Stimulated activated naive CD8-positive, alpha-beta T cell treated with anti-CD3 and anti-CD28 coated beads, Interleukin-15, Interleukin-2, amounts not matched to agents 100 U/mL and 50 U/mL, for 24 hours (primary cell): ENCODE measurements around the gene IGDCC3.
A peak's percentile ranks its signal among the peaks of the same experiment; 100 is the strongest.

ENCODE experiments used
- ATAC-seq: fragments of 150-1000 bp; cut with Tn5 transposase; one replicate; pipeline ENCODE4 v1.10.0; 2021
- DNase-seq: peaks from one replicate; pipeline ENCODE4 v3.0.0; 2021

The IGDCC3 gene

GRCh38 chr15:65326818-65327217 is 51.0 kb downstream of the IGDCC3 start:
- DNase-seq (no peak), ATAC-seq (no peak)

GRCh38 chr15:65326117-65326526 is 51.7 kb downstream of the IGDCC3 start:
- DNase-seq = no peak
- no peak for ATAC-seq

GRCh38 chr15:65323071-65323511 is 54.7 kb downstream of the IGDCC3 start:
- ATAC-seq (no peak), DNase-seq (no peak)

- ATAC-seq = peak; percentile 97
- DNase-seq = peak; percentile 79
Observed at GRCh38 chr15:65318870-65319356, 58.9 kb downstream of the IGDCC3 start.

GRCh38 chr15:65312400-65312916 is 65.3 kb downstream of the IGDCC3 start:
- DNase-seq (no peak), ATAC-seq (no peak)

- DNase-seq (no peak), ATAC-seq (no peak)
Observed at GRCh38 chr15:65311760-65312159, 66.0 kb downstream of the IGDCC3 start.

- ATAC-seq = no peak
- DNase-seq = no peak
Observed at GRCh38 chr15:65310431-65311137, 67.2 kb downstream of the IGDCC3 start.

GRCh38 chr15:65309882-65310418 is 67.9 kb downstream of the IGDCC3 start:
- DNase-seq (no peak), ATAC-seq (no peak)

GRCh38 chr15:65307978-65308377 is 69.8 kb downstream of the IGDCC3 start:
- no peak for ATAC-seq
- DNase-seq = no peak

- ATAC-seq (no peak), DNase-seq (no peak)
Observed at GRCh38 chr15:65306551-65306950, 71.3 kb downstream of the IGDCC3 start.

GRCh38 chr15:65305776-65306175 is 72.0 kb downstream of the IGDCC3 start:
- ATAC-seq = no peak
- no peak for DNase-seq

- DNase-seq = no peak
- peak; percentile 55 for ATAC-seq
Observed at GRCh38 chr15:65305150-65305758, 72.5 kb downstream of the IGDCC3 start.

GRCh38 chr15:65304381-65305149 is 73.2 kb downstream of the IGDCC3 start, which contains the start of gene RNU5B-1:
RNU5B-1 (plus strand) TSS chr15:65304677.
- peak; percentile 82 for ATAC-seq

GRCh38 chr15:65303687-65304380 is 74.0 kb downstream of the IGDCC3 start:
- ATAC-seq (no peak), DNase-seq (no peak)

More at GRCh38 chr15:65304381-65305149, 73.2 kb downstream of the IGDCC3 start, which contains the start of gene RNU5B-1:
- DNase-seq = peak; percentile 84

GRCh38 chr15:65302061-65302460 is 75.7 kb downstream of the IGDCC3 start:
- no peak for ATAC-seq

GRCh38 chr15:65300924-65301441 is 76.8 kb downstream of the IGDCC3 start:
- DNase-seq (no peak), ATAC-seq (no peak)

More at GRCh38 chr15:65302061-65302460, 75.7 kb downstream of the IGDCC3 start:
- DNase-seq = no peak

GRCh38 chr15:65298731-65299130 is 79.1 kb downstream of the IGDCC3 start:
- DNase-seq (no peak), ATAC-seq (no peak)

GRCh38 chr15:65292938-65293518 is 84.8 kb downstream of the IGDCC3 start:
- no peak for ATAC-seq
- no peak for DNase-seq

- DNase-seq (no peak), ATAC-seq (no peak)
Observed at GRCh38 chr15:65290228-65290627, 87.6 kb downstream of the IGDCC3 start.

- no peak for ATAC-seq
- no peak for DNase-seq
Observed at GRCh38 chr15:65289261-65289854, 88.4 kb downstream of the IGDCC3 start.

- DNase-seq (no peak), ATAC-seq (no peak)
Observed at GRCh38 chr15:65287520-65287855, 90.3 kb downstream of the IGDCC3 start.
